GM12891 (cell line): Measurements from ENCODE around the gene RRAS.

ENCODE experiments used
- POLR2A ChIP-seq: IDR thresholded peaks from 2 replicates; pipeline ENCODE4 v1.6.1; 2011; ENCODE audit warnings: low read depth, low read length, control low read depth
- POLR2AphosphoS5 ChIP-seq: IDR thresholded peaks from 2 replicates; pipeline ENCODE4 v1.6.1; 2011; ENCODE audit warnings: low read depth, low read length, control low read depth
- POU2F2 ChIP-seq: IDR thresholded peaks from 2 replicates; pipeline ENCODE4 v1.6.1; 2011; ENCODE audit warnings: low read depth, mild to moderate bottlenecking, control low read depth, low read length, moderate library complexity

DNA sequence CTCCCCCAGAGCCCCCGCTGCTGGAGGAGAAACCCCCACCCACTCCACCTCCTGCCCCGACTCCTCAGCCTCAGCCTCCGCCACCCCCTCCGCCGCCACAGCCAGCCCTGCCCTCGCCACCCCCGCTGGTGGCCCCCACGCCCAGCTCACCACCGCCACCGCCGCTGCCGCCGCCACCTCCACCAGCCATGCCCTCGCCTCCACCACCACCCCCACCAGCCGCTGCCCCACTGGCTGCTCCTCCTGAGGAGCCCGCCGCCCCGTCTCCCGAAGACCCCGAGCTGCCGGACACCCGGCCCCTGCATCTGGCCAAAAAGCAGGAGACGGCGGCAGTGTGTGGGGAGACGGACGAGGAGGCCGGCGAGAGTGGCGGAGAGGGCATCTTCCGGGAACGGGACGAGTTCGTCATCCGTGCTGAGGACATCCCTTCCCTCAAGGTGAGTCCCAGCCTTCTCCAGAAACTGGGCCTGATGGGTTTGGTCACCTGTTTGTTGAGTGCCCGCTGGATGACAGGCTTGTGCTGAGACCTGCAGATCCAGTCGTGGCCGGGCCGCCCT is 38.4 kb downstream of the RRAS start:
- TF ChIP-seq POLR2A (no peak), POLR2AphosphoS5 (no peak), POU2F2 (no peak)
